Measurements from ENCODE around the gene GABBR1.
"Not testable (repeated sequence)": the region's sequence is repeated elsewhere in the genome, so short reads cannot be mapped to it uniquely, and the experiment has no call there.

GABBR1 gene

GRCh38 chr6:29666826-29667130, 33.8 kb upstream of the GABBR1 start:
- DNase-seq (ENCODE audit: low read depth), result no peak
- TF ChIP-seq, protein P1, sequence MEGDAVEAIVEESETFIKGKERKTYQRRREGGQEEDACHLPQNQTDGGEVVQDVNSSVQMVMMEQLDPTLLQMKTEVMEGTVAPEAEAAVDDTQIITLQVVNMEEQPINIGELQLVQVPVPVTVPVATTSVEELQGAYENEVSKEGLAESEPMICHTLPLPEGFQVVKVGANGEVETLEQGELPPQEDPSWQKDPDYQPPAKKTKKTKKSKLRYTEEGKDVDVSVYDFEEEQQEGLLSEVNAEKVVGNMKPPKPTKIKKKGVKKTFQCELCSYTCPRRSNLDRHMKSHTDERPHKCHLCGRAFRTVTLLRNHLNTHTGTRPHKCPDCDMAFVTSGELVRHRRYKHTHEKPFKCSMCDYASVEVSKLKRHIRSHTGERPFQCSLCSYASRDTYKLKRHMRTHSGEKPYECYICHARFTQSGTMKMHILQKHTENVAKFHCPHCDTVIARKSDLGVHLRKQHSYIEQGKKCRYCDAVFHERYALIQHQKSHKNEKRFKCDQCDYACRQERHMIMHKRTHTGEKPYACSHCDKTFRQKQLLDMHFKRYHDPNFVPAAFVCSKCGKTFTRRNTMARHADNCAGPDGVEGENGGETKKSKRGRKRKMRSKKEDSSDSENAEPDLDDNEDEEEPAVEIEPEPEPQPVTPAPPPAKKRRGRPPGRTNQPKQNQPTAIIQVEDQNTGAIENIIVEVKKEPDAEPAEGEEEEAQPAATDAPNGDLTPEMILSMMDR (IDR thresholded peaks at IDR 0.05; ENCODE audit: low read depth, low read length, missing control alignments), result no peak
- no peak overlapping the region for H3K4me3 ChIP-seq (ENCODE audit: low read depth, low read length)

- H3K4me3 ChIP-seq (ENCODE audit: low read depth, low read length), result no peak overlapping the region
- DNase-seq (ENCODE audit: low read depth), result no peak
- TF ChIP-seq, protein P1 (IDR thresholded peaks at IDR 0.05; ENCODE audit: low read depth, low read length, missing control alignments), result no peak
Observed at GRCh38 chr6:29665942-29666825, 33.2 kb upstream of the GABBR1 start.

- no peak for DNase-seq (ENCODE audit: low read depth)
- TF ChIP-seq, protein P1 (IDR thresholded peaks at IDR 0.05; ENCODE audit: low read depth, low read length, missing control alignments), result no peak
Observed at GRCh38 chr6:29663300-29664042, 30.5 kb upstream of the GABBR1 start.

DNA sequence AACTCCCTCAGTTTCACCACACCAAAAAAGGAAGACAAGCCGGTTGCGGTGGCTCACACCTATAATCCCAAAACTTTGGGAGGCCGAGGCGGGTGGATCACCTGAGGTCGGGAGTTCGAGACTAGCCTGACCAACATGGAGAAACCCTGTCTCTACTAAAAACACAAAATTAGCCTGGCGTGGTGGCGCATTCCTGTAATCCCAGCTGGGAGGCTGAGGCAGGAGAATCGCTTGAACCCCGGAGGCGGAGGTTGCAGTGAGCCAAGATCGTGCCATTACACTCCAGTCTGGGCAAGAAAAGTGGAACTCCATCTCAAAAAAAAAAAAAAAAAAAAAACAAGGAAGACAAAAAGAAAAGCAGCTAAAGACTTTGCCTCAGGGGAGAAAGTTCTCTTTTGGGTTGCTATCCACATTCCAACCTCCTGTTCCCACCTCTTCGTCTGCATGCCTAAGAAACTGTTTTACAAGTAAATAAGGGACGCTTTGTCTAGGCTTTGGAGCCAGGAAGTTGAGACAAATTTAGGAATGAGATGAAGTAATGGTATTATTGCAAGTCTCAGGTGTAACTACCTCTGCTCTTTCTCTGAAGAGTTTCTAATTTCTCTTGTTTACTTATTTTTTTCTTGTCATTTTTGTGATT, 28.6 kb upstream of the GABBR1 start:
- not testable (repeated sequence) for H3K4me3 ChIP-seq (ENCODE audit: low read depth, low read length); DNase-seq (ENCODE audit: low read depth)

More at GRCh38 chr6:29663300-29664042, 30.5 kb upstream of the GABBR1 start:
- H3K4me3 ChIP-seq (ENCODE audit: low read depth, low read length), result no peak overlapping the region

GRCh38 chr6:29661071-29661470, 28.1 kb upstream of the GABBR1 start:
- DNase-seq (ENCODE audit: low read depth), result no peak
- no peak overlapping the region for H3K4me3 ChIP-seq (ENCODE audit: low read depth, low read length)
- TF ChIP-seq, protein P1 (IDR thresholded peaks at IDR 0.05; ENCODE audit: low read depth, low read length, missing control alignments), result no peak

DNA sequence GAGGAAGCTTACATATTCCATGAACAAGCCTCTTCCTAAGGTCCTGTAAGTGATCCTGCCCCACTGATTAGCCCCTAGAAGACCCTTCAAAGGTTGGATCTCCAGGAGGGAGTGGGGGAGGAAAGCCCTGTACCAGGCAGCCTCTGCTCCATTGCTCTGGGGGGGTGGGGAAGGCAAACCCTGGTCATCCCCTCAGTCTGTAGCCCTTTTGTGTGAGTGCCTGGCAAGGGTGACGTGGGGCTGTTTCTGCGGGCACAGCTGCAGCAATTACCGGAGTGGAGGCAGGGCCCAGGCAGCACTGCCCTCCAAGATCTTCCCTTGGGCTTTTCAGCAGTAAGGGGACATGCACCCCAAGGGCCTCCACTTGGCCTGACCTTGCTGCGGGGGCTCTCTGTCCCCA, 23.8 kb upstream of the GABBR1 start, which contains the start of gene MOG:
Gene MOG, plus strand, starts transcription at position 295 of the 400 bp plus-strand sequence. CDS start 118 bp downstream, outside the sequence.
- TF ChIP-seq, protein P1 (IDR thresholded peaks at IDR 0.05; ENCODE audit: low read depth, low read length, missing control alignments), result no peak
- no peak within 1 kb of the TSS for H3K4me3 ChIP-seq (ENCODE audit: low read depth, low read length)
- no peak for DNase-seq (ENCODE audit: low read depth)

DNA sequence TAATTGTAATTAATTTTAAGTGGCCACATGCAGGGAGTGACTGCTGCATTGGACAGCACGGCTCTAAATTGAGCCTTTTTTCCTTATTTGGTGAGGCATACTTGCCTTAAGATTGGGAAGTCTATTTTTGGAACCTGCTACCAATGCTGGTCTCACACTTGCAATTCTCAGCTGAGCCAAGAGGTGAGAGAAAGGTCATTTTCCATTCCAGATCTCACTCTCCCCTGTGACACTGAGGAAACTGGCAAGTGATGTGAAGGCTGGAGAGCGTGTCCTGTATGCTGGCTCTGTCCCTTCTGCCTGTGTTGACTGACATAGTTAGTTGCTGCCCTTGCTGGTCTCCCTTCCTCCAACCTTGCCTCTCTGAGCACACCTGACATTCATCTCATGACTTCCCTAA, 23.2 kb upstream of the GABBR1 start:
- no peak overlapping the region for H3K4me3 ChIP-seq (ENCODE audit: low read depth, low read length)
- TF ChIP-seq, protein P1 (IDR thresholded peaks at IDR 0.05; ENCODE audit: low read depth, low read length, missing control alignments), result no peak
- DNase-seq (ENCODE audit: low read depth), result no peak
